Iris pigment epithelial cell (primary cell): Measurements from ENCODE around the gene SMARCAD1.
"Not testable (repeated sequence)": the region's sequence is repeated elsewhere in the genome, so short reads cannot be mapped to it uniquely, and the experiment has no call there.

Source experiments
- DNase-seq: peaks from one replicate; pipeline ENCODE4 v3.0.0-alpha.2; 2011; ENCODE audit warnings: low read depth

The SMARCAD1 gene

GRCh38 chr4:94232519-94232918, 24.9 kb downstream of the SMARCAD1 start:
- DNase-seq = no peak

GRCh38 chr4:94235825-94236224, 28.2 kb downstream of the SMARCAD1 start:
- DNase-seq = peak; percentile 47

- no peak for DNase-seq
Observed at GRCh38 chr4:94237271-94237670, 29.6 kb downstream of the SMARCAD1 start.

DNA sequence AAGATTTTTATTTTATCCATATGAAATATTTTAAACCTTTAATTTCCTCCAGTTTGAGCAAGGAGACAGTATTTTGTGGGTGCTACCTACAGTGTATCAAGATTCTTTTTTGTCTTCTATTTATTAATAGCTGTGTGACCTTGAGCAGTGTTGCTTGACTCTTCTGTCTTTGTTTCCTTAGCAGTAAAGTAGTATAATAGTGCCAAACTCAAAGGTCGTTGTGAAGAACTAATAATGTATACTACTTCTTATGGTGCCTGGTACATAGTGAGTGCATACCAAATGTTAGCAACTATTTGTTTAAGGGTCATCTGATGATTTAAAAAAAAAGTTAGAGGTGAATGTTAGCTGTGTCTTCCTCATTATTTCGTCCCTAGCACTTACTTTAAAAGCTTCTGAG, 30.5 kb downstream of the SMARCAD1 start:
- no peak for DNase-seq

- DNase-seq = no peak
Observed at GRCh38 chr4:94240384-94240783, 32.7 kb downstream of the SMARCAD1 start.

DNA sequence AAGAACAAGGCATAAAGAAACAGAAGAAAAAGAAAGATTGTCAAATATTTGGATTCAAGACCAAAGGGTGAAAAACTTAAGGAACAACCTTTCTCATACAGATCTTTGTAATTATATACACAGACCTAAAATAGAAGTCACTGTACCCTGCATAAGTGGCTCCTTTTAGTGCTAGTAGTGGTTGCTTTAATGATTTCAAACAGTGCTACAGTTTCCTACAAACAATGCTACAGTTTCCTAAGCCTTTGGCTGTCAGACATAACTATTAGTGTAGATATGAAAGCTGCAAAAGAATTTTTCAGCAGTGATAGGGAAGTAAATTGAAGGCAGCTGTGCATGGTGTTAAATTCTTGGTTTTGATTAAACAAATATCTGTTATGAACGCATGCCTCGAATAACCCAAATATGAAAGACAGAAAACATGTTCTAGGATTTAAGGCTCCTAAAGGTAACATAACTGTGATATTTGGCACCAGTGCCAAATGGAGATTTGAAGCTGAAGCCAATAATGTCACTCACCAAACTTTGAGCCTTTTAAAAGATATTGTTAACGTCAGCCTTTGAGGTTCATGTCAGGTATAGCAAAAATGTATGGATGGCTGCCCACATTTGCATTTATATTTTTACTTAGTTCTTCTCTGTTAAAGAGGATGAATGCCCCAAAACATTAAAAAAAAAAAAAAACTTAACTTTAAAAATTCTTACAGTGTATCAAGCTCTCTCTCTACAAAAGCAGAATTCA, 36.6 kb downstream of the SMARCAD1 start:
- DNase-seq = no peak

- no peak for DNase-seq
Observed at GRCh38 chr4:94244829-94245185, 37.1 kb downstream of the SMARCAD1 start.

- no peak for DNase-seq
Observed at GRCh38 chr4:94251094-94251493, 43.4 kb downstream of the SMARCAD1 start.

DNA sequence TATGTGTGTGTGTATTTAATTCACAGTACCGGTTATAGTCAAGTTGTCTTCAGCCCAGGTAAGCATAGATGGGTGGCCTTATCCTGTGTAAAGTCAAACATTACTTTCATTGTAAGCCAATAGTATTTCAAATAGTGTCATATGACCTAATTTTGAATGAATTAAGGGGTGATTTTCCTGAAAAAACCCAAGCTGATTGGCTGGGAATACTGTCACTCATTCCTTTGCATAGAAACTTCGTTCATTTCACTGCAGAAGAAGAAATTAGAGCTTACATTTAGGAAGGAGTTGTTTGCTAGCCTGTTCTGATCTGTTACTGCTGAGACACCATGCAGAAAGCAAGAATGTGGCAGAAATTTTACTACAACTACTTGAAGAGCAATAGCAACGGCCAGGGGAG, 45.4 kb downstream of the SMARCAD1 start:
- peak; percentile 11 for DNase-seq

GRCh38 chr4:94256144-94256783, 48.6 kb downstream of the SMARCAD1 start:
- DNase-seq = no peak

DNA sequence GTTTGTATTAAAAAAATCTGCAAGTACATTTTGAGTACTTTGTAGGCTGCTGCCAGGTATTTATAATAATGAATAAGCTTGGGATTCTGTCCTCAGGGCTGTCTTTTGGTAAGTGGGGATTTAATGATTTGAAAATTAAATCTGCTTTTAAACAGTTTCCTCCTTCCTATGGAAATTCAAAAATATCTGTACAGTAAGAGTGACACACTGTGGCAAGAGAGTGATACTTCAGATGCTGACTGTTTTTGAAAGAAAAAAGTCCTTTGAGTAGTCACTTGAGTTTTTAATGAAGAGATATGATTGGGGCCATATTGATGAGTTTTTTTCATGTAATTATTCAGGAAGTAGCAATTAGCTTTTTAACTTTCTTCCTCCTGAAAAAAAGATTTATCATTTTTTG, 49.2 kb downstream of the SMARCAD1 start:
- peak; percentile 10 for DNase-seq

DNA sequence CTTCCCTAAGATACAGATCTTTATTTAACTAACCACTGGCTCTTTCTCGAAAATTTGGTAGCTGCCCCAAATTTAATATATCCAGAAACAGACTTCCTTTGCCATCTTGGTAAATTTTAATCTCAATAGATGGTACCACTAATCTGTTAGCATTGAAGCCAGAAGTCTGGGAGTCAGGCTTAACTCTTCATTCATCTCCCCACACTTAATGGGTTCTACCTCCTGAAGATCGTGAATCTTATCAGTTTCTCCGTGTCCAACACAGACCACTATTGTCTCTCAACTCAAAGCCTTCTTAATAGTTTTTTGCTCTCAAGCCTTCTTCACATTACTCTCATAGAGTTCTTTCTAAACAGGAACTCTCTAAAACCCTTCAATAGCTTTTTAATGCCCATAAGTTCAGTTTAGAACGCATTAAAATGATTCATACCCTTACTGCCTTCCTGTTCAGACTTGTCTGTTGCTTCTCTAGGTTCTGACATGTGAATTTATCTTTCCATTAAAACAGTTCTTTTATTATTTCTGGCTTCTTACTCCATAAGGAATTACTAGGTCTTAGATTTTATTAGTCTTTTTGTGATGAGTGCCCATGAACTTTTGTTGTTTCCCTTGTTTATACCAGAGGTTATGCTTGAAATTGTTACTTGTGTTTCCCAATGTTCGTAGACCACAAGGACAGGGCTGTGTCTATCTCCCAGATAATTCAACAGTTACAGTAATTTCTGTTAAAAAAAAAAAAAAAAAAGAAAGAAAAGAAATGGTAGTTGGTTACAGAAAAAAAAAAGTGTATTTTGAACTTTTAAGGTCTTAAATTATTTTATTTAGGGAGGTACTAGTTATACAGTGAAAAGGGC, 54.7 kb downstream of the SMARCAD1 start:
- peak; percentile 25 for DNase-seq

- DNase-seq = no peak
Observed at GRCh38 chr4:94267037-94267436, 59.4 kb downstream of the SMARCAD1 start.

DNA sequence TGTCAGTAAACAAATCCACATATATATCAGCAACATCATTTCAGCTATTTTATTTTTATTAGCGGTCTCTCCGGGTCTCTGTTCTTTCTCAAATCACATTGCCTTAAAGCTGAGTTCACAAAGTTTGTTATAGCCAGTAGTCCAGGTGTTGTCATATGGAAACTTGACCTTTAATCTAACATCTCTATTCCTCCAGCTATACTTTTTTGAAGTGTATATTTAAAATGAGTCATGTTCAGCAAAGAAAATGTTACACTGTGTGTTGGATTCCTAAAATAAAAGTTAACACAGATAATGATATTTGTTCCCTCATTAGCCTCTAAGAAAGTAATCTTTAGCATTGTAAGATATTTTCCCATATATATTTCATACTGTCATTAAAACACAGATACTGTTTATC, 63.6 kb downstream of the SMARCAD1 start:
- no peak for DNase-seq

- peak; percentile 45 for DNase-seq
Observed at GRCh38 chr4:94274912-94275311, 67.2 kb downstream of the SMARCAD1 start.

- DNase-seq = no peak
Observed at GRCh38 chr4:94276204-94276603, 68.5 kb downstream of the SMARCAD1 start.

DNA sequence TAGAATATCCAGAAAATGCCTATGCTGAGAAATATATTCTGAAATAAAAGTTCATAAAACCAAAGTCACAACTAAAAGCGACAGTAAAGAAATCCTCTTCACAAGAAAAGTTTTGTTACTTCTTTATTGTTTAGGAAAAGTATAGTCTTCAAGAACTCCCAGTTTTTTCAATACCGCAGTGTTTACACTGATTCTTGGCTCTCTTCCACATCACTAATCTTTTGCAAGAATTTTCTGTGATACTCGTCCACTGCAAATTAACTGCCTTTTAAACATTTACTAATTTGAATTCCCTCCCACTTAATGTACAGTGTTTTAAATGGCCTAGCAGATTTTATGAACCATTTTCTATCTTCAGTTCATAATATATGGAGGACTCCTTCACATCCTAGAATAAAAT, 69.9 kb downstream of the SMARCAD1 start:
- DNase-seq = peak; percentile 28

GRCh38 chr4:94278781-94279180, 71.1 kb downstream of the SMARCAD1 start:
- DNase-seq = no peak

GRCh38 chr4:94284889-94285288, 77.2 kb downstream of the SMARCAD1 start:
- no peak for DNase-seq

GRCh38 chr4:94285666-94286065, 78.0 kb downstream of the SMARCAD1 start:
- DNase-seq = no peak

DNA sequence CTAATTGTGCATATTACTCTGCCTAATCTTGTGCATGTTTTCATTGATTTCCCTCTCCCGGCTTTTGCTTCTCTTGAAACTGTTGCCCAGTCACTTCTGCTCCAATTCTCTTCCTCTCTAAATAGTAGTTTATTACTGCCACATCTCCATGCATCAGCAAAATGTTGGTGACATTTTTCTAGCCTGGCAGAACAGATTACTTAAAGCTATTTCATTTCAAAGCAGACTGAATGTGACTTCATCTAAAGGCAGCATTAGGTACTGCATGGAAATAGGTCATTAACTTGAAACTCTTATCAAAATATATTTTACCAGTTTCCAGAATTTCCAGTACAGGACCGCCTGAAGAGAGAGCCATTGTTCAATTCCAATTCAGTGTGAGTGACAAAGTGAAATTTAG, 82.6 kb downstream of the SMARCAD1 start:
- DNase-seq = no peak

GRCh38 chr4:94293981-94294380, 86.3 kb downstream of the SMARCAD1 start:
- DNase-seq = not testable (repeated sequence)

DNA sequence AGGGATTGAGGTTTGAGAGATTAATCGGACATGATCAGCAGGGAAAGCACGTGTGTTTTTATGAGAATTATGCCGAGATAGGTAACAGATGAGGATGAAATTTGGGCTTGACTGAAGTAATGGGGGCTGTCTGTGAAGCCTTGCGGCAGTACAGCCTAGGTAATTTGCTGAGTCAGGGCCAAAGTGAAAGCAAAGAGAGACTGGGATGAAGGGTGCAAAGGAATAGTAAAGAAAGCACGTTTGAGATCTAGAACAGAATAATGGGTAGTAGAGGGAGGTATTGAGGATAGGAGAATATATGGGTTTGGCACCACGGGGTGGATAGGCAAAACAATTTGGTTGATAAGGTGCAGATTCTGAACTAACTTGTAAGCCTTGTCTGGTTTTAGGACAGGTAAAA, 87.8 kb downstream of the SMARCAD1 start:
- not testable (repeated sequence) for DNase-seq
